Epithelial cell of esophagus (primary cell): ENCODE data around the gene TXNDC2.
A peak's percentile ranks its signal among the peaks of the same experiment; 100 is the strongest.

Experiments used
- DNase-seq: peaks from one replicate; pipeline ENCODE4 v3.0.0; 2010; ENCODE audit warnings: low read depth
- H3K4me3 ChIP-seq: 2 replicates; pipeline ENCODE4 v1.5.1; 2011; ENCODE audit warnings: mild to moderate bottlenecking, low read length, control low read depth
- TF ChIP-seq, protein P1 (sequence below): IDR thresholded peaks from 2 replicates; pipeline ENCODE4 v1.5.1; 2011; ENCODE audit warnings: low read depth, mild to moderate bottlenecking, low read length, control low read depth, inconsistent platforms; ENCODE audit not compliant: insufficient read depth; ENCODE audit errors: missing control alignments

TXNDC2 gene

DNA sequence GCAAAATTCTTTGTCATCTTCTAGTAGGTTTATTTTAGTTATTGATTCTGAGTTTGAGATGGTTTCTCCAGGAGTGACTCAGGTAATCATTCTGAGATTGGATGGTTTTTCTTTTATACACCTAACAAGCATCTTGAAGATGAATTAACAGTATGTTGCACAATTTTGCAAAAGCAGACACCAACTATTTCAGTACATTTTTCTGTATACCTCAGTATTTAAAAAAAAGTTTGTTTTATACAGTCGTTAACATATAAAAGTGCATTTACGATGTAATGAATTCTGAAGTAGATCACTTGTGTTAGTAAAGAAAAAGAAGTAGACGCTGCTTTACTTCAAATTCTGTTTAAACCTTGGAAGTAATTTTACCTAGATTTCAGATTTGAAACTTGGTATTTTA, 31.0 kb downstream of the TXNDC2 start:
- DNase-seq = no peak
- TF ChIP-seq, protein P1, sequence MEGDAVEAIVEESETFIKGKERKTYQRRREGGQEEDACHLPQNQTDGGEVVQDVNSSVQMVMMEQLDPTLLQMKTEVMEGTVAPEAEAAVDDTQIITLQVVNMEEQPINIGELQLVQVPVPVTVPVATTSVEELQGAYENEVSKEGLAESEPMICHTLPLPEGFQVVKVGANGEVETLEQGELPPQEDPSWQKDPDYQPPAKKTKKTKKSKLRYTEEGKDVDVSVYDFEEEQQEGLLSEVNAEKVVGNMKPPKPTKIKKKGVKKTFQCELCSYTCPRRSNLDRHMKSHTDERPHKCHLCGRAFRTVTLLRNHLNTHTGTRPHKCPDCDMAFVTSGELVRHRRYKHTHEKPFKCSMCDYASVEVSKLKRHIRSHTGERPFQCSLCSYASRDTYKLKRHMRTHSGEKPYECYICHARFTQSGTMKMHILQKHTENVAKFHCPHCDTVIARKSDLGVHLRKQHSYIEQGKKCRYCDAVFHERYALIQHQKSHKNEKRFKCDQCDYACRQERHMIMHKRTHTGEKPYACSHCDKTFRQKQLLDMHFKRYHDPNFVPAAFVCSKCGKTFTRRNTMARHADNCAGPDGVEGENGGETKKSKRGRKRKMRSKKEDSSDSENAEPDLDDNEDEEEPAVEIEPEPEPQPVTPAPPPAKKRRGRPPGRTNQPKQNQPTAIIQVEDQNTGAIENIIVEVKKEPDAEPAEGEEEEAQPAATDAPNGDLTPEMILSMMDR = no peak
- no peak overlapping the region for H3K4me3 ChIP-seq

DNA sequence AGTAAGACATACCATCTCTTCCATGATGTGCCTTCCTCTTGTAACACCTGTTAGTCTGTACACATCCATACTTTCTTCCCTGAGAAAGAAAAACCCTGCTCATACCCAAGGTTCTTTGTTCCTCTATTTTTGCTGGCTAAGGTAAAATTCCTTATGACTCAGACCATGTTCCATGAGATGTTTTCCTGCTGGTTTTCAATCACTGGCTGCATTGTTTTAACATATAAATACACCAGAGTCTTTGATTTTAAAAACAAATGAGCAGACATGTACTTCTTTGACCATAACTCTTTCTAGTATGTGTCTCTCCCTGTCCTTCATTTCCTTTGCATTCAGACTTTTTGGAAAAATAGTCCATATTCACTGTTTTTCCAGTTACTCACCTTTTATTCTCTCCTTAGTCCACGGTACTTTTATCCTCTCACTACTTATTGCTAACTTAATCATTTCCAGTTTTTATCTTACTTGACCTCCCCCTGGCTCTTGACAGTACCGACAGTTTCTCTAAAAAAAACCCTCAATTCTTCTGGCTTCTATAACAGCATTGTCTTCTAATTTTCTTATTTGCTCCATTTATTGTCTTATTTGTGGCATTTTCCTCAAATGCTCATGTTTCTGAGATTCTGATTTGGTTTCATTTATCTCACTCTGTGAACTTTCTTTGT, 32.4 kb downstream of the TXNDC2 start:
- TF ChIP-seq, protein P1 = no peak
- DNase-seq = peak; percentile 64
- H3K4me3 ChIP-seq = no peak overlapping the region

DNA sequence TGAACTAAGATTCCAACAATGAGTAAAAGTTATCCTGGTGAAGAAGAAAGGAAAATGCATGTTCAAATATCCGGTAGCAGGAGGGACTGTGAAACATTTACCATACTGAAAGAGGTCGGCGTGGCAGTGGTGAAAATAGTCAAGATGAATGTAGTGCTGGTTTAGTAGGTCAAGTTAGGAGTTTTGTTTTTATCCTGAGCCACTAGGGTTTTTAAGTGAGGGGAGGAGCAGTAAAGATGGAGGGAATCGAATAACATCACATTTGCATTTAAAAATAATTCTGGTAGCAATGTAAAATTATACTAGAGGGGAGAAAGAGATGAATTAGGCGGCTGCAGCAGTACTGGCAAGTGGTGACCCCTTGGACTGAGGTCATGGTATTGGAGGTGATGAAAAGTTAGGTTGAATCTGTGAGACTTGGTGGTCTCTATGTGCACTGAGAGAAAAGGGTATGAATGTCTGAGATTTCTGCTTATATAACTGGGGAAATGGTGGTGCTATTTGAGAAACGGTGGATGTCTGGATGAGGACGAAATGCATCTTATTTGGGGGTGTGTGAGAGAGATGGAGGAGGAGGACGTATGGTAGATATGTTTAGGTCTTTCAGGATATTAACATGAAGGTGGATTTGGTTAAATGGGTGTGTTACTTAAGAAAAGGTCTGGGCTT, 33.9 kb downstream of the TXNDC2 start:
- DNase-seq = no peak
- TF ChIP-seq, protein P1 = no peak
- H3K4me3 ChIP-seq = no peak overlapping the region

DNA sequence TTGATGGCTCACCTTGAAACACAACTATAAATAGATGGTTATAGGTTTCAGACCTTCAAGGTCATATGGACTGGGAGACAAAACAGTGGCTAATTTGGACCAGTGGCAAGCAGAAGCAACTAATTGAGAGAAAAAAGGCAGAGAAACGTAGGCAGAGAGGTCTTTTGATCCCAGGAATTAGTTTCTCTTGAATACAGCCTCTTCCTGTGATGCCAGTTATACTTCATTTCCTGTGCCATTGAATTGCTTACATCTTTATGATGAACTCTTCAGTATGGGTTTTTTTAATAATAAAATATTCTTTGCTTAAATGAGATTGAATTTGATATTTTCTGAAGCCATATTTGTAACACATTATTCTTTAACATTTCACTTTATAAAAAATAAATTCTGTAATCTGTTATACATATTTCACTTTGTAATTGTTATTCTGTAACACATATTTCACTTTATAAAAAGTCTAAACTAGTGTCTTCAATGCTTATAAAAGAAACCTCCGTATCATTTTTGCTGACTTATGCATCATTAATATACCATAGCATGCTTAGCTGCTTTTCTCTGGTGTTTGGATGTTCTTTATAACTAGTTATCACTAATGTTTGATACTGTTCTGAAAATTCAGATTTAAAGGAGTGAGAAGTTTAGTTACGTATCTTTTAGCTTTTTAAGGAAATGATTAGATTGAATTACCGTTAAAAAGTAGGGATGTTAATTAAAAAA, 37.0 kb downstream of the TXNDC2 start:
- TF ChIP-seq, protein P1 = no peak
- H3K4me3 ChIP-seq = no peak overlapping the region
- no peak for DNase-seq

- TF ChIP-seq, protein P1 = no peak
- no peak for DNase-seq
These were observed 38.7 kb downstream of the TXNDC2 start for GRCh38 chr18:9924371-9924943.

GRCh38 chr18:9925369-9925768, 39.6 kb downstream of the TXNDC2 start:
- no peak for DNase-seq
- H3K4me3 ChIP-seq = no peak overlapping the region
- TF ChIP-seq, protein P1 = no peak

More at GRCh38 chr18:9924371-9924943, 38.7 kb downstream of the TXNDC2 start:
- H3K4me3 ChIP-seq = no peak overlapping the region
